Fibroblast of skin of right biceps (primary cell): ENCODE data around the gene ZNF415.
"Not testable (repeated sequence)": the region's sequence is repeated elsewhere in the genome, so short reads cannot be mapped to it uniquely, and the experiment has no call there.

Experiments used
- DNase-seq: peaks from one replicate; pipeline ENCODE4 v3.0.0-alpha.2; 2013

The ZNF415 gene

DNA sequence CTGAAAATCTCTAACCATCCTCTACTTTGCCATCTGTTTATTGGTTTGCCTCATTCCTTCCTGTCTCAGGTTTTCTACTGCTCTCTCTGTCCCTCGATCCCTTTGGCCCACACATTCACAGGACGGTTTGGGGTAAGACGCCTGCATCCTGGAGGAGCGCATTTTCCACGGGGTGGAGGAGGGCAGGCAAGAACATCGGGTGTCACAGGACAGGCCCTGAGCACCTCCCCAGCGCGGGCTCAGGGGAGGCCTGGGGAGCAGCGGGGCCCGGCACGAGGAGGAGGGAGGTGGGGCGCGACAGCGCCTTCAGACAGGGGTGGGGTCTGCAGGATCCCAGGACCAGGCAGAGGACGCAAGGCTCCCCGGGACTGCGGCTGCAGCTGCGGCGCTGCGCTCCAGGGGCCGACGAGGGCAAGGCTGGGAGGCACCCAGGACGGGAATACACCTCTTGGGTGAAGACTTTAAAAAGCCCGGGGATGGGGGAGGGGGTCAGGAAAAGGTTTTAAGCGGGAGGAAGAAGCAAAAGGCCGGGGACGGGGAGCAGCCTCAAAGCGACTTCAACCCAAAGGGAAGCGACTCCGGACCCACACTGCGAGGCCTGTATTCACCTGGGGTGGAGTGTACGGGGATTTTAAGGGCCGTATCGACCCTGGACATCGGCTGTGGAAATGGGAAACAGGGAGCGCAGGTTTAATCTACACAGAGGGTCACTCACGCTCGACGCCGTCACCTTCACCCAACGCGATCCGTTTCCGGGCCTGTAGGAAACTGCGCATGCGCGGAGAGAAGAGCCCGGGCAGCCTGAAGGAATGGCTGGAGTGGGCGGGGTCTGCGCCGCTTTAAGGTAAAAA is at the start of gene ZNF415:
Gene ZNF415, minus strand, starts transcription at position 770 of the 851 bp plus-strand sequence. CDS start 10,234 bp downstream, outside the sequence.
- DNase-seq = peak; percentile 80

DNA sequence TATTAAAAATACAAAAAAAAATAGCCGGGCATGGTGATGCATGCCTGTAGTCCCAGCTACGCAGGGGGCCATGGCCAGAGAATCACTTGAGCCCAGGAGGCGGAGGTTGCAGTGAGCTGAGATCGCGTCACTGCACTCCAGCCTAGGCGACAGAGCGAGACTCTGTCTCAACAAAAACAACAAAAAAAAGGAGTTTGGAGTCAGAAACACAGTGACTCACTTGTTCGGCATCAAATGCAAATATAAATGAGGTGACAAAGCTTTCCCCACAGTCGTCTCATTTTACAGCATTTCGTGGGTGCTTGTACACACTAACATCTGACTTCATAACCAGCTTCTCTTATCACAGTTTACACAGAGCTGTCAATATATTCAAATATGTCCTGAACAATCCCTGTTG is 49.5 kb upstream of the ZNF415 start:
- peak; percentile 52 for DNase-seq

DNA sequence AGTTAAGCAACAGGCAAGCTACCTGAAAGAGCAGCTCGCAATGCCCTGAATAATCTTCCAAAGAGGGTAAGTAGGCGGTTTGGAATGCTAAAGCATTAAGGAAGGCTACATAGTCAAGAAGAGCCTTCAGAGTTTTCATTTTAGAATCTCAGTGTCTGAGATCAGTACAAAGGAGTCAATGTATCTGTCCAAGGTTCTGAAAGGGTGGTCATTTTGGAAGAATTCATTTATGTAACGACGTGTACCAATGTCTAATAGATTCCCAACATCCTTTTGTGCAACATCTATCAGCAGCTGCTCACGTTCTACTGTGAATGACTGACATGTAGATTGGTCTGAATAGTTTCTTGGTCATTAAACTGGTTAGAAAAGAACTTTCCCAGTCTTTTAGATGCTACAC is 45.3 kb upstream of the ZNF415 start:
- DNase-seq = no peak

DNA sequence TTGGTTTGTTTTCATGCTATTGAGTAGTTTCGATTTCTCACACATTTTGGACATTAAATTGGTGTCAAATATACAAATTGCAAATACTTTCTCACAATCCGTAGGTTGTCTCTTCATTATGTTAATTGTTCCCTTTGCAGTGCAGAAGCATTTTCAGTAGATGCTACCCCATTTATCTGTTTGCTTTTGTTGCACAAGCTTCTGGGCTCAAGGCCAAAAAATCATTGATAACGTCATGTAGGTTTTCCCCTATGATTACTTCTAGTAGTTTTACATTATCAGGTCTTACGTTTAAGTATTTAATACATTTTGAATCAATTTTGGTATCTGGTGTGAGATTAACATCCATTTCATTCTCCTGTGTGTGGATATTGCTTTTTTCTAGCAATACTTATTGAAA is 40.2 kb upstream of the ZNF415 start:
- no peak for DNase-seq

DNA sequence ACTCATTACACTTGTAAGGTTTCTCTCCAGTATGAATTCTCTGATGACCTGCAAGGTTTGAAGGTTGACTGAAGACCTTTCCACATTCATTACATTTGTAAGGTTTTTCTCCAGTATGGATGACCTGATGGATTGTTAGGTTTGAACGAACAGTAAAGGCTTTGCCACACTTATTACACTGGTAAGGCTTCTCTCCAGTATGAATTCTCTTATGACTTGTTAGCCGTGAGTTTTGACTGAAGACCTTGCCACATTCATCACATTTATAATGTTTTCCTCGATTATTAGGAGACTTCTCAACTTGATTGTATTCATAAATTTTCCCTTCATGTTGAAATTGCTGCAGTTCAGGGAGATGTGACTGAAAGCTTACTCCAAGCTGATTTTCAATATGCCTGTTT is 33.0 kb upstream of the ZNF415 start:
- DNase-seq = no peak

DNA sequence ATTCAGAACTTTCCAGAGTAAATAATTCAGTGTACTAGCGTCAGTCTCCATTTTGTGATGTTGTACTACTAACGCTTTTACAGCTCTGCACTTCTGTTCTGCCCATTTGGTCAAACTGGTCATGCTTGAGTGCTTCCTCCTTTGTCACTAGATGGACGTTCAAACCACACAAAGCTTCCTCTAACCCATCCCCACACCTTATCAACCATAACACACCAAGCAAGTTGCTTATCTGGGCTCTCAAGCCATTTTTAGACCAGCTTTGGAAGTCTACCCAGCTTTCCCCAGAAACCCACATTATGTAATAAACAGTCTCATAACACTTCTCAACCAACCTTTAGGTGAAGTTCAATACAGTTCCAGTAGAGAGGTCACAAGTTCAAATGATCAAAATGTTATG is 28.4 kb upstream of the ZNF415 start:
- no peak for DNase-seq

DNA sequence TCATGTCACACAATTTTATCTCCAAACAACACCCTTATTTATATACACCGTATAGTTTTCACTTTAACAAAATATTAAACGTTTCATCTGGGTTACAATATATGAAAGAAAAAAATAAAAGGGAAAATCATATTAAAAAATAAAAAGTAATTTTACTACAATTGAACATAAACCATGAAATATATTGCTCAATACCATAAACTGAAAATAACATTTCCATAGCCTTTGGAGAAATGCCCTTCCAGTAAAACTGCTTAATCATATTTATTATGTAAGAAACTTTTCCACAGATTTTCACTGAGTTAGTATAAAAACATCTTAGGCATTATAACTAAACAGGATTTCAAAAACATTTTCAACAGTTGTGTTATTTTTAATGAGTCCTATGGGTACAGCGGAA is 27.6 kb upstream of the ZNF415 start:
- DNase-seq = no peak

DNA sequence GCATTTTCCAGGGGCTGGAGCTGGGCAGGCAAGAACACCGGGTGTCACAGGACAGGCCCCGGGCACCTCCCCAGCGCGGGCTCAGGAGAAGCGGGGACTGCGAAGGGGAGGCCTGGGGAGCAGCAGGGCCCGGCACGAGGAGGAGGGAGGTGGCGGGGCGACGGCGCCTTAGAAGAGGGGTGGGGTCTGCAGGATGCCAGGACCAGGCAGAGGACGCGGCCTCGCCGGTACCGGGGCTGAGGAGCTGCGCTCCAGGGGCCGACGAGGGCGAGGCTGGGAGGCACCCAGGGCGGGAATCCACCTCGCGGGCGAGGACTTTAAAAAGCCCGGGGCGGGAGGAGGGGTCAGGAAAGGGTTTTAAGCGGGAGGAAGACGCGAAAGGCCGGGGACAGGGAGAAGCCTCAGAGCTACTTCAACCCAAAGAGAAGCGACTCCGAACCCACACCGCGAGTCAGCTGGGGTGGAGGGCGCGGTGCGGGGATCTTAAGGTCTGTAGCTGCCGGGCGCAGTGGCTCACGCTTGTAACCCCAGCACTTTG is 25.5 kb upstream of the ZNF415 start:
- peak; percentile 47 for DNase-seq

DNA sequence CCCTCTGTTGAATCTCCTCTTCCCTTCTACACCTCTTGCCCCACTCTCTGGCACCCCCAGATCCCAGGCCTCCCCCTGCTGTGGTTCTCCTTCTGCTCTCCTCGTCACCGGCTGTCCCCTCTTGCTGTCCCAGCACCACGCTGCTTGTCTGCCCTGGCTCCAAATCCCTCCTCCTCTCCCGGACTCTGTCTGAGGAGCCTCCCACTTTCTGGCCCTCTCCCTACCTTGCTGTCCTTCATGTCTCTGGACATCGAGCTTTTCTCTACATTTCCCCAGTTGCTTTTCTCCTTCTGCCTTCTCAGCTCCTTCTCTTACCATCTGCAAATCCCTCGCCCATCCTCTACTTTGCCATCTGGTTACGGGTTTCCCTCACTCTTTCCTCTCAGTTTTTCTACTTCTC is 24.9 kb upstream of the ZNF415 start:
- no peak for DNase-seq

DNA sequence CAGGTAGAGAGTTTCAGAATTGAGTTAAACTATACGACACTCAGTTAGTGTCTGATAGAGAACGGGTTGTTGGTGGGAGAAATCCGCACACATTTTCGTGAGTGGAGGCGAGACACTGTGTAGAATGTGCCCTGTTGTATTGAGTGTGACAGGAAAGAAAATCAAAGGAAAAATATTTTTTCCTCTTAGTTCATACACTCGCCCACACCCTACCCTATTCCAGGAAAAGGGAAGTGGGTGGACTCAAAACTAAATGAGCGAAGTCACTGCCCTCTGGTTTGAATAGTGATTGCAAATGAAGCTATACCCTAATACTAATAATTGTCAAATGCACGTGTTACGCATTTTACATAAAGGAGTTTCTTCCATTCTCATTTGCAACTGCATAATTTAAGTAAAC is 24.1 kb upstream of the ZNF415 start:
- DNase-seq = no peak

DNA sequence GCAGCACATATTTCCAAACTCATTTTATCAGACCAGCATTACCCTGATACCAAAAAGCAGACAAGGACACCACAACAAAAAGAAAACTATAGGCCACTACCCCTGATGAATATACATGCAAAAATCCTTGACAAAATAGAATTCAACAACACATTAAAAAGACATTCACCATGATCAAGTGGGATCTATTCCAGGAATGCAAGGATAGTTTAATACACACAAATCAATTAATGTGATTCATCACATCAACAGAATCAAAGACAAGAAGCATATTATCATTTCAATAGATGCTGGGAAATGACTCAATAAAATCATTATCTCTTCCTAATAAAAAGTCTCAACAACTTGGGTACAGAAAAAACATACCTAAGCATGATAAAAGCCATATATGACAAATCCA is 14.9 kb upstream of the ZNF415 start:
- no peak for DNase-seq

DNA sequence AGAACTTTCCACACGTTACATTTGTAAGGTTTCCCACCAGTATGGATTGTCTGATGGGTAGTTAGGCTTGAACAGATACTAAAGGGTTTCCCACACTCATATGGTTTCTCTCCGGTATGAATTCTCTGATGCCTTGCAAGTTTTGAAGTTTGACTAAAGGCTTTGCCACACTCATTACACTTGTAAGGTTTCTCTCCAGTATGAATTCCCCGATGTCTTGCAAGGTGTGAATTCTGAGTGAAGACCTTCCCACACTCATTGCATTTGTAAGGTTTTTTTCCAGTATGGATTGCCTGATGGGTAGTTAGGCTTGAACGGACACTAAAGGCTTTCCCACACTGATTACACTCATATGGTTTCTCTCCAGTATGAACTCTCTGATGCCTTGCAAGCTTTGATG is 7.6 kb upstream of the ZNF415 start:
- DNase-seq = no peak

DNA sequence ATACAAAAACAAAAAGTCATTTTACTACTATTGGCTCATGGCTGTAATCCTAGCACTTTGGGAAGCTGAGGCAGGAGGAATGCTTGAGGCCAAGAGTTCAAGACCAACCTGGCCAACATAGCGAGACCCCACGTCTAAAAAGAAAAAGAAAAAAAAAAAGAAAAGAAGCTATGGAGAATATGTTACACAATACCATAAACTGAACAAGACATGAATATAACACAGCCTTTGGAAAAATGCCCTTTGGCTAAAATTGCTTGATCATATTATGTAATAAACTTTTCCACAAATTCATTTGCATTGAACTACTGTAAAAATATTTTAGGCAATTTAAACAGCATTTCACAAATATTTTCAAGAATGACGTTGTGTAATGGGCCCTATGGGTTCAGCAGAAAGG is 3.7 kb upstream of the ZNF415 start:
- DNase-seq = no peak

DNA sequence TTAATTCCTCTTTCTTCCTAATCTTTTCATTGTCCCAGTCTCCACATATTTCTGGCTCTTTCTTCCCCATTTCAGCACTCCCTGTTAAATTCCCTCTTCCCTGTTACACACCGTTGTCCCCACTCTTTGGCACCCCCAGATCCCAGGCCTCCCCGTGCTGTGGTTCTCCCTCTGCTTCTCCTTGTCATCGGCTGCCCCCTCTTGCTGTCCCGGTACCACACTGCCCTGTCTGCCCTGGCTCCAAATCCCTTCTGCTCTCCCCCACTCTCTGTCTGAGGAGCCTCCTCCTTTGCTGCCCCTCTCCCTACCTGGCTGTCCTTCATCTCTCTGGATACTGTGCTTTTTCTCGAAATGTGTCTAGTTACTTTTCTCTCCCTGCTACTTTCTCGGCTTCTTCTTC is 983 bp downstream of the ZNF415 start:
- DNase-seq = no peak

DNA sequence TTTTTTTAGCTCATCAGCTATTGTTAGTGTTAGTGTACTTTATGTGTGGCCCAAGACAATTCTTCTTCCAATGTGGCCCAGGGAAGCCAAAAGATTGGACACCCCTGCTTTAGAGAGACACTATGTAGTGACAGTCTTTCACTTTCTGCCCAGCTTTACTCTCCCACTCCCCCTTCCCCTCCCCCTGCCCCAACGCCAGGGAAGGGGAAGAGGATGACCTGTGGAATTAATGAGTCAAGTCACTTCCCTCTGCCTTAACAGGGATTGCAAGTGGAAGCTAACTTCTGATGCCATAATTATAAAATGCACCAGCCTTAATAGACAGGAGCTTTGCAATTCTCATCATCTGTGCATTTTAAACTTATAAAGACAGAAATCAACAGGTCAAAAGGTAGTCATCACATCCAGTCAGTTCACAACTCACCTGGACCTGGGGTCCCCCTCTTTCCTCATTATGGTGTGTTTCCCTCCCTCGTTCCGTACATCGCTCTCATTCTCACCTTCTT is 1.6 kb downstream of the ZNF415 start:
- no peak for DNase-seq

DNA sequence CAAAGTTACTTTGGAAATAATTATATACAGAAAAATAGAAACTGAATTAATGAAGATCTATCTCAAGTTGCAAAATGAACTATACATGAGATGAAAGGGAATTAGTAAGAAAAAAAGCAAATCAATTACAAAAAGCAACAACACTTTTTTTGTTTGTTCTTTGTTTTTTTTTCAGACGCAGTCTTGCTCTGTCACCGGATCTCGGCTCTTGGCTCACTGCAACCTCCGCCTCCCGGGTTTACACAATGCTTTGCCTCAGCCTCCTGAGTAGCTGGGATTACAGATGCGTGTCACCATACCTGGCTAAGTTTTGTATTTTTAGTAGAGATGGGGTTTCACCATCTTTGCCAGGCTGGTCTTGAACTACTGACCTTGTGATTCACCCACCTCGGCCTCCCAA is 2.2 kb downstream of the ZNF415 start:
- DNase-seq = no peak

DNA sequence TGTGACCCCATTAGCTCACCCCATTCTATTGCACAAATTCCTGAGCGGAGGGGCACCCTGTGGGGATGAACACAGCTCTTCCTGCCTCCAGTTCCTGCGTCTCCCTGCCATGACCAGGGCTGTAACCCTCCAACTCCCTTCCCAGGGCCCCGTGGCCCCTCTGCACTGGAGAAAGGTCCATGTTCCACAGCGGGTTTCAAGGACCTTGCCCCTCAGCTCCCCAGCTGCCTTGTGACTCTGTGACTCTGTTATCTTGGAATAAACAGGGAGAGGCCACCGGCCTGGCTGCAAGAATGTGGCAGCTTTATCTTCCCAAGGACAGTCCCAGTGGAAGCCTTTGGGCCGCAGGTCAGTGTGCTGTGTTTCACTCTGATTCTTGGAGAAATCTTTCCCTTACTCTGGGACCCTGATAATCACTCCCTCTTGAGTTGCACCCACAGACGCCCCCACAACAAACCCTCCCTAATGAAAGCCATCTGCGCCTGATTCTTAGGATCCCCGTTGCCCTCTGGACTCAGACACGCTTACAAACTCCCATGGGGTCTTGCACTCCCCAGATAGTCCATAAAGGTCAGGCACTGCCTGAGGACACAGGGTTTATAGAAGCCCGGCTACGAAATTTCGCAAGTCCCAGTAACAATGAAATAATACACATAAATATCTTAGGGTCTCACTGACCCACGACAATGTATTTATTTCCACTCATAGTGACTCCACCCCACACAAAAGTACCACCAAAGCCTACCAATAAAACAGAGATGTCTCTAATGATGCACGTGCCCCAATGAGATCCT is 5.8 kb downstream of the ZNF415 start:
- not testable (repeated sequence) for DNase-seq

DNA sequence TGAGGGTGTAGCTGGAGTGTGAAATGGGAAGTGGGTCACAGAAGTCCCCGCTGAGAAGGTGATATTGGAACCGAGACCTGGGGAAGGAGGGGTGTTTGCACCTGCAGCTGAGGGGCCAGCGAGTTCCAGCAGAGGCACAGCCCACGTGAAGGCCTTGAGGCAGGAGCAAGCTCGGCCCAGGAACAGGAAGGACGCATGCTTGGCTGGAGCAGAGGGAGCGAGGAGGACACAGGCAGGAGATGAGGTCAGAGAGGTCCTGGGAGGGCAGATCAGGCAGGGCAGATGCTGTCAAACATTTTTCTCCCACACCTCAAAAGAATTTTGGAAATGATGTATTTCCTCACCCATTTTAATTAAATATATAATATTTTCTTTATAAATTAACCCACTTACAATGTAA is 9.3 kb downstream of the ZNF415 start:
- DNase-seq = no peak

DNA sequence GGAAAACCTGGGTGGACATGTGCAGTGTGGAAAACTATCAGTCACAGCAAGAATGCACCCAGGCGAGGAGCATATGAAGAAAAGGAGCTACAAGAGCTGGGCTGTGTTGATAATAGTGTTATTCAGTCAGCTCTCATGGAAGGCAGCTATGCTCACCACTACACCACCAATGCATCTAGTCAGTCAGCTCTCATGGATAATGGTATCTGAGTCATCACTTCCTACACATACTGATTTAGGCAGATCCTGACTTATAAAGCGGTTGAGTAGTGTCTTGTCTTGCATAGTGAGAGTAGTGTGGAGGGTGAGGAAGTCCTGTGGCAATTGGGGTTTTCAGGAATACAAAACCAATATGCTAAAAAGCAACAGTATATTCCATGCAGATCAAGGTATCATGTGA is 20.4 kb downstream of the ZNF415 start:
- DNase-seq = no peak

DNA sequence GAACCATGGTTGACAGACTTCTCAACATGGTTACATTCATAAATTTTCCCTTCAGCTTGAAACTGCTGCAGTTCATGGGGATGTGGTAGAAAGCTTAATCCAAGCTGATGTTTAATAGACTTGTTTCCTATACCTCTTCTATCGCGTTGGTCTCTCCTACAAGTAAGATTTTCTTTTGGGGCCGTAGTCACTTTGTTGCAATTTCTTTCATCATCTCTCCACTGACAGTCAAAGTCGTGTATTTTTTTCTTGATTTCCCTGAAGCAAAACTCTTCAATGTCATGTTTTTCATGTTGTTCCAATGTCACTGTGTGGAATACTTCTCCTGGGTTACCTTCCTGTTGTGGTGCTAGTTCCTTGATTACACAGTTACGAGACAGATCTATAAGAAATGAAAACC is 23.2 kb downstream of the ZNF415 start:
- no peak for DNase-seq

DNA sequence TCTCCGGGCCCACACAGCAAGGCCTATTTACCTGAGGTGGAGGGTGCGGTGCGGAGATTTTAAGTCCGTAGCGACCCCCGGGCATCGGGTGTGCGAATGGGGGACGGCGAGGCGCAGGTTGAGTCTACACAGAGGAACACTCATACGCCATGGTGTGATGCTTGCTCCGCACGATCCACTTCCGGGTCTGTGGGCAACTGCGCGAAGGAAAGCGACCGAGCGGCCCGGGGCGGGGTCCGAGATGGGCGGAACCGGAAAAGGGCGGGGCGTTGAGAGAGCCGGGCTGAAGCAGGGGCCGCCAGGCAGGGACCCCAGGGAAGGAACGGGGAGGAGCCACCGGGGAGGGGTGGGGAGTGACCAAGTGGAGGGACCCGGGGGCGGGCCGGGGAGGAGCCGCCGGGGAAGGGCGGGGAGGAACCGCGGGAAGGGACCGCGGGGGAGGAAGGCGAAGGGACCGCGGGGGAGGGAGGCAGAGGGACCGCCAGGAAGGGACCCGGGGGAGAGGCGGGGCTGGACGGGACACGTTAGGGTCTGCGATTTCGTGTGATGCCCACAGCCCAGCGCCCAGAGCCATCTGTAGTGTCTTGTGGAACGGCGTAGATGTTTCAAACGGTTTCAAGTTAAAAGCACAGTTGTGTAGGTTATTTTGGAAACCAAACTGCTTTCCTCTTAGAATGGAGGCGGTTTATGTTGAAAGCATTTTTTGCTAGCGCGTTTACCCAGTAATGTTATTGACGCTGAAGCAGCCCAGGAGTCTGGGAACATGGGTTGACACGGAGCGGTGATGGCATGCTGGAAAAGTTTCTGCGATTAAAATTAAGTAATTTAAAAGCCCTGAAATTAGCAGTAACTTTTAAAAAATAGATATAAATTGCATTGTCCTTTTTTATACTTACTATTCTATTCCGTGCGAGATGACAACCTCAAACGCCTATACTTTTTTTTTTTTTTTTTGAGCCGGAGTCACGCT is 29.2 kb downstream of the ZNF415 start, which contains the start of gene ZNF160:
Gene ZNF160, minus strand, starts transcription at position 189 of the 970 bp plus-strand sequence. CDS start 17,146 bp downstream, outside the sequence.
- DNase-seq = peak; percentile 98

DNA sequence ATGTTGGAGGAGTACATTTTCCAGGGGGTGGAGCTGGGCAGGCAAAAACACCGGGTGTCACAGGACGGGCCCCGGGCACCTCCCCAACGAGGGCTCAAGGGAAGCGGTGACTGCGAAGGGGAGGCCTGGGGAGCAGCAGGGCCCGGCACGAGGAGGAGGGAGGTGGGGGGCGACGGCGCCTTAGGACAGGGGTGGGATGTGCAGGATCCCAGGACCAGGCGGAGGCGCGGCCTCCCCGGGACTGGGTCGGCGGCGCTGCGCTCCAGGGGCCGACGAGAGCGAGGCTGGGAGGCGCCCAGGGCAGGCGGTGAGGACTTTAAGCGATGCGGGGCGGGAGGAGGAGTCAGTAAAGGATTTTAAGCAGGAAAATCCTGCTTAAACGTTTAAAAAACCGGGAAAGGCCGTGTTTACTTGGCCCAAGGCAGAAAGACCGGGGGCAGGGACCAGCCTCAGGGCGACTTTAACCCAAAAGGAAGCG is 29.9 kb downstream of the ZNF415 start:
- DNase-seq = peak; percentile 49
